Activated CD4-positive, alpha-beta memory T cell treated with anti-CD3 and anti-CD28 coated beads for 36 hours (primary cell): ENCODE measurements around the gene NAP1L5. TPM values are rescaled to one million over a fixed set of nuclear protein-coding genes. Genes with fewer than 3 reads are reported as not detected.

Experiments used
- CTCF ChIA-PET: fragments of 350-600 bp; sonication (Branson Sonifier 250); formaldehyde crosslinking; loops from one replicate; lab custom pipeline; 2021; ENCODE audit warnings: antibody characterized with exemption, inconsistent platforms; lab: Charles Lee
- POLR2A ChIA-PET: fragments of 350-600 bp; sonication (Branson Sonifier 250); formaldehyde crosslinking; loops from one replicate; lab custom pipeline; 2021; ENCODE audit warnings: antibody characterized with exemption; lab: Charles Lee
- DNase-seq: peaks from one replicate; pipeline ENCODE4 v3.0.0-alpha.2; 2020
- H3K27ac Mint-ChIP-seq: one replicate; pipeline ENCODE4 v1.8.0; 2021; ENCODE audit warnings: mixed read lengths
- H3K27me3 Mint-ChIP-seq: one replicate; pipeline ENCODE4 v1.8.0; 2021; ENCODE audit warnings: mixed read lengths
- H3K36me3 Mint-ChIP-seq: one replicate; pipeline ENCODE4 v1.8.0; 2021; ENCODE audit warnings: mixed read lengths
- H3K4me1 Mint-ChIP-seq: one replicate; pipeline ENCODE4 v1.8.0; 2021; ENCODE audit warnings: low read depth, mixed read lengths
- H3K4me3 Mint-ChIP-seq: one replicate; pipeline ENCODE4 v1.8.0; 2021; ENCODE audit warnings: mild to moderate bottlenecking, mixed read lengths
- H3K9me3 Mint-ChIP-seq: one replicate; pipeline ENCODE4 v1.8.0; 2021; ENCODE audit warnings: mixed read lengths
- intact Hi-C: fragments of 100-400 bp; cut with micrococcal nuclease; formaldehyde crosslinking; loops from one replicate; pipeline ENCODE4 v1.15.1; 2023
- total RNA-seq, 2 experiments: library from RNA; stranded (reverse); gene quantifications; one replicate each; pipeline ENCODE4 v1.2.3, GENCODE V29; 2021

Gene NAP1L5
- total RNA-seq, 2 experiments from 2014 or later = 3.7 to 4.8 TPM

DNA sequence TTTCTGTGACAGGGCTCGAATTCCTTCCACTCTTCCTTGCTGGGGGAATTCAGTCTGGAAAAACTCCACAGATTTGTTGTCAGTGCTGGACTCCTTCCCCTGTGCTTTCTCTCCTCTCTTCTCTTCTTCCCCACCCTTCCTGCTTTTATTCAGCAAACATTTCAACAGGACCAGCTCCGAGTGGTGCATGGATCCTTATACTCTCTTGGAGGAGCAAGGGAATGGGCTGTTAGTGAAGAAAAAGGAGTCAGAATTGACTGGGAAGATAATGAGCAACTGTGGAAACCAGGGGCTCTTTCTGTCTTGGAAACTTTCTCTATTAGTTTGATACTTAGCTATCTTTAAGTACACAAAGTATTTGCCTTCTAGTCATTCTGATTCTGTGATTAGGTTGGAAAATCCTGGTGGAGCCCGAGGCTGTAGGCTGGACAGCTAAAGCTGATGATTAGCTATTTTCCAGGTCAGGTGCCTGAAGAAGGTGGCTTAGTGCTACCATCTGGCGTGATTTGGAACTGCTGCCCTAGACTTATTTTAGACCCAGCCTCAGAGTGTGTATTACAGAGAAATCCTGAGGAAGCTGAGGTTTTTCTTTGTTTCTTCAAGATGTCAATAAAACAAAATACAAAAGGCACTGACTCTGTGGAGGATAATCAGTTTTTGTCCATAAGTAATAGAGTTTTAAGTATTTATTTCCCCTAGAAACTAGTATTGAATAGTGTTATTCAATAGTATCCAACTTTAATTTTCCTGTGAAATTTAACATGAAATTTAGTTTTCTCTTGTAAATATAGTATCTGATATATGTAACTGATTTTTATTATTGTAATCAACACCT lies 38.4 kb downstream of the NAP1L5 start:
- Mint-ChIP-seq H3K4me3 (no peak overlapping the region), H3K27ac (no peak overlapping the region), H3K9me3 (no peaks in the 10 kb centered on the region), H3K27me3 (no peaks in the 10 kb centered on the region), H3K36me3 (peaks cover 17% of the 10 kb centered on the region), H3K4me1 (peaks cover 2% of the 10 kb centered on the region)
- intact Hi-C loops = loop anchor here (1.0 to 2.0 kb wide), 3 partner anchors 66 to 132 kb away; partner anchors contain the start of gene HERC3
- ChIA-PET POLR2A (no interaction called here), CTCF (interaction anchor here (0.6 to 2.9 kb wide), 28 partner anchors 9 to 441 kb away, joined by 3 to 65 read pairs (median 4); partner anchors contain the start of gene PYURF)
- DNase-seq = peak; percentile 51

DNA sequence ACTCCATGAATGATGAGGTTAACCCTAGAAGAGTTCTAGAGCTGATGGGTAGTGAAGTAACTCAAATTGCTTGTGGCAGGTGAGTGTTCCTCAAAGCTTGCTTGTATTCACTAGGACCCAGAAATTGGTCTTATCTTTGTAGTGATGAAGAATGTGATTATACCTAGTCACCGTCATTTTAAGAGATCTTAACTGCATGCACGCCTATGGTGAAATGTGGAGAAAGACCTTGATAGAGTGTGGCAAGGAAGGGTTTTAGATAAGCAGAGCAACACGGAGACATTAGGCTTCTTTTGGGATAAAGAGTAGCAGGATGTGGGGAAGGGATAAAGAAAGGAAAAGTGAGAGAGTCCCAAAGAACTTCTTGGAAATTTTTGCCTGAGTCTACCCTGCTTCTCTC lies 42.4 kb downstream of the NAP1L5 start:
- Mint-ChIP-seq H3K27ac (no peak overlapping the region), H3K36me3 (peaks cover 11% of the 10 kb centered on the region), H3K4me1 (peaks cover 14% of the 10 kb centered on the region), H3K4me3 (no peak overlapping the region), H3K9me3 (no peaks in the 10 kb centered on the region), H3K27me3 (no peaks in the 10 kb centered on the region)
- intact Hi-C loops = no loop called here
- CTCF ChIA-PET = interaction anchor here (1.0 to 5.9 kb wide), 3 partner anchors 115 to 122 kb away, joined by 3 to 28 read pairs (median 6); no protein-coding TSS in a partner anchor
- DNase-seq = no peak
- POLR2A ChIA-PET = no interaction called here

GRCh38 chr4:88653371-88653946 lies 44.2 kb downstream of the NAP1L5 start:
- peaks cover 25% of the 10 kb centered on the region for H3K4me1 Mint-ChIP-seq
- peaks cover 11% of the 10 kb centered on the region for H3K36me3 Mint-ChIP-seq
- H3K9me3 Mint-ChIP-seq = no peaks in the 10 kb centered on the region
- H3K27me3 Mint-ChIP-seq = no peaks in the 10 kb centered on the region
- DNase-seq = no peak
- ChIA-PET CTCF (interaction anchor here (1.1 to 5.9 kb wide), 2 partner anchors 113 to 166 kb away, joined by 3 to 28 read pairs; no protein-coding TSS in a partner anchor), POLR2A (no interaction called here)
- no peak overlapping the region for H3K27ac Mint-ChIP-seq
- intact Hi-C loops = no loop called here
- H3K4me3 Mint-ChIP-seq = no peak overlapping the region

DNA sequence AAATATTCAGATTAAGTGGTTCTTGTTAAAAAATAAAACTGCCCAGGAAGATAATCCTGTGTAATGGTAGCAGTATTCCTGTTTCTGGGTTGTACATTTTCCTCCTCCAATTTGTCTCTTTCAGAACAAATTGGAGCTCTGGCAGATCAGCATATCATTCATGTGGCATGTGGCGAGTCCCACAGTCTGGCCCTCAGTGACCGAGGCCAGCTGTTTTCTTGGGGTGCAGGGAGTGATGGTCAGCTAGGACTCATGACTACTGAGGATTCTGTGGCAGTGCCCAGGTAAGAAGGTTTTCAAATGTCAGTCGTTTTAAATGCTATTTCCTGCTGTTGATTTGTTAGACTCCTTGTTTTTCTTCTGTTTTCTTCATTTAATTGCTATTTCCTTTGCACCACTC lies 47.9 kb downstream of the NAP1L5 start:
- Mint-ChIP-seq H3K4me3 (no peak overlapping the region), H3K27me3 (no peaks in the 10 kb centered on the region), H3K36me3 (no peaks in the 10 kb centered on the region), H3K9me3 (no peaks in the 10 kb centered on the region), H3K27ac (no peak overlapping the region), H3K4me1 (peaks cover 56% of the 10 kb centered on the region)
- ChIA-PET POLR2A (no interaction called here), CTCF (interaction anchor here (1.1 to 5.9 kb wide), 3 partner anchors 9 to 110 kb away, joined by 3 to 28 read pairs (median 5); no protein-coding TSS in a partner anchor)
- DNase-seq = no peak
- intact Hi-C loops = loop anchor here (5.0 kb wide), 1 partner anchor 37 kb away; no protein-coding TSS in a partner anchor

DNA sequence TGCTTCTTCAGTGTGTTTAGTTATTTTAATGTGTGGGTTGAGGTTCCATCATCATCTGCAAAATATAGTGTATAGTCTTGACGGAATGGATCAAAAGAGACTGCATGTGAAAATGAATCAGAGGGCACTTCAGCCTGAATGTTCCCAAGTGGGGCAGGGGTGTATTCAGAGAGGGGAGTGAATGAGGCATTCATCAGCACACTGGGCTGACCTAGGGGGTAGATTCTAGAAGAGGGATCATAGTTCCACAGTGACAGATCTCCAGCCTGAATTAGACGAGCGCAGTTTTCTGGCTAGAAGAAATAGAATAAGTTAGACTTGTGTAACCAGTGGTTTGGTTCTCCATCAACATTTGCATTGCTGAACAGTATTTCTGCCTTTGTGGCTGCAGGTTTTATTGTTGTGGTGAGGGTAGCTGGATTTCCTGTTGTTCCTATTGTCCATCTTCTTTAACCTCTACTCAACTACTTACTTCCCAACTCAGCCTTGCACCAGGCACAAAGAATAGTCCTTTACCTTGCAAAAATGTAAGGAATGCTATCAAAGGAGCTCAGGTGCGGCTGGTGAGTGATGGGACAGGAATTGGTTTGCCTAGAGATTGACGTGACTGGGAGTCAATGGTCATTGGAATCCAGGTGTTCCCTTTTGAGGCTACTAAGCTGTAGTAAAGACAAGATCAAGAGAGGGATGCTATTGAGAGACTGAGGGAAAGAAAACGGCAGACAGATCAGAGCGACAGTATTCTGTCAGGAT lies 50.9 kb downstream of the NAP1L5 start:
- Mint-ChIP-seq H3K27ac (no peak overlapping the region), H3K4me1 (peaks cover 53% of the 10 kb centered on the region), H3K27me3 (no peaks in the 10 kb centered on the region), H3K9me3 (peaks cover 7% of the 10 kb centered on the region), H3K4me3 (no peak overlapping the region), H3K36me3 (no peaks in the 10 kb centered on the region)
- DNase-seq = no peak
- CTCF ChIA-PET = interaction anchor here (0.7 to 2.1 kb wide), 2 partner anchors 107 to 375 kb away, joined by 3 to 7 read pairs; no protein-coding TSS in a partner anchor
- intact Hi-C loops = loop anchor here (5.0 kb wide), 1 partner anchor 34 kb away; no protein-coding TSS in a partner anchor
- POLR2A ChIA-PET = no interaction called here

GRCh38 chr4:88645994-88646393 lies 51.6 kb downstream of the NAP1L5 start:
- Mint-ChIP-seq H3K27me3 (no peaks in the 10 kb centered on the region), H3K4me1 (peaks cover 53% of the 10 kb centered on the region), H3K36me3 (no peaks in the 10 kb centered on the region), H3K9me3 (peaks cover 7% of the 10 kb centered on the region), H3K4me3 (no peak overlapping the region), H3K27ac (no peak overlapping the region)
- POLR2A ChIA-PET = no interaction called here
- CTCF ChIA-PET = interaction anchor here (2.1 kb wide), 1 partner anchor 106 kb away, joined by 7 read pairs; no protein-coding TSS in a partner anchor
- no peak for DNase-seq
- intact Hi-C loops = loop anchor here (5.0 kb wide), 1 partner anchor 34 kb away; no protein-coding TSS in a partner anchor

Other genes with a start within 250 kb of the NAP1L5 start
- 10 to 100 TPM; 32.3 to 34.0 TPM for gene HERC5, start 240.7 kb downstream of the NAP1L5 start, total RNA-seq
- gene PYURF, start 174.1 kb downstream of the NAP1L5 start, total RNA-seq = 10 to 100 TPM; 49.0 to 51.7 TPM
- gene HERC3, start 105.3 kb downstream of the NAP1L5 start, total RNA-seq = 10 to 100 TPM; 29.0 to 30.2 TPM